Pancreas (tissue), 10 donors: ENCODE data around the gene FBL. TPM values are rescaled to one million over a fixed set of nuclear protein-coding genes. Genes with fewer than 3 reads are reported as not detected.
"Not testable (repeated sequence)": the region's sequence is repeated elsewhere in the genome, so short reads cannot be mapped to it uniquely, and the experiment has no call there.

Source experiments
- ATAC-seq, 4 donors: fragments of 200-7000 bp; cut with Tn5 transposase; one replicate each; pipeline versions ENCODE4 v1.8.0 to v1.9.1; 2020; ENCODE audit warnings: mild to moderate bottlenecking in 4 of 4, moderate library complexity in 4 of 4
- DNase-seq, 6 donors: peaks; one replicate each; pipeline ENCODE4 v3.0.0-alpha.2; 2020
- FAIRE-seq: peaks from 2 replicates; lab custom pipeline; 2012; peaks lifted over from hg19 to GRCh38; lab: Jason Lieb, UNC
- H3K27ac ChIP-seq, 4 donors: fragments of 200-600 bp; sonication (generic); 1 replicate in 3 of 4; 2 replicates in 1 of 4; pipeline versions ENCODE4 v1.5.0 to v1.8.0; 2020
- H3K27me3 ChIP-seq, 4 donors: fragments of 200-600 bp; one replicate each; pipeline ENCODE4 v1.8.0; 2021
- H3K36me3 ChIP-seq, 3 donors: fragments of 200-600 bp; sonication (generic) in 1 of 3; one replicate each; pipeline versions ENCODE4 v1.5.0 to v1.8.0; 2020 to 2021
- H3K4me1 ChIP-seq, 3 donors: fragments of 200-600 bp; one replicate each; pipeline ENCODE4 v1.8.0; 2021
- H3K4me3 ChIP-seq, 4 donors: fragments of 200-600 bp; sonication (generic) in 2 of 4; one replicate each; pipeline versions ENCODE4 v1.5.0 to v1.8.0; 2020 to 2021
- H3K9me3 ChIP-seq, 4 donors: fragments of 200-600 bp; one replicate each; pipeline ENCODE4 v1.8.0; 2021
- CTCF ChIP-seq, 4 donors: fragments of 200-600 bp; sonication (generic) in 3 of 4; IDR thresholded peaks; one replicate each; pipeline versions ENCODE4 v1.5.0 to v1.8.0; 2021; ENCODE audit warnings: antibody characterized with exemption in 4 of 4
- WGBS, 2 donors: extraction: QIAGEN DNeasy Blood & Tissue Kit; methylation state at CpG; one replicate each; pipeline ENCODE4 v1.1.7; 2013; 5-methylcytosine and 5-hydroxymethylcytosine counted together
- intact Hi-C, 3 donors: fragments of 100-400 bp; cut with DNase I; formaldehyde crosslinking; loops; one replicate each; pipeline versions ENCODE4 v1.11.1 to v1.14.2; 2022
- polyA plus RNA-seq, 2 donors: library from polyadenylated mRNA; stranded (reverse); fragments of 200-250 nt; gene quantifications; one replicate each; pipeline ENCODE4 v1.2.3, GENCODE V29; 2013
- total RNA-seq, 6 donors: library from RNA; stranded (reverse); fragmentation: NEBNext Ultra II Directional in 4 of 6; extraction: Animal tissue kit (Norgen Biotek cat#: 25700) in 4 of 6; gene quantifications; one replicate each; pipeline versions ENCODE4 v1.2.1 to v1.2.4, GENCODE V29; 2021 to 2023
- donor health status: healthy with polysubstance abuse.
- donor health status: DM: no; HTN: no; CAD: no; lungs with moderate emphysema.
- donor health status: DM: no; HTN: no; CAD: no.
- donor health status: control.
- donor health status: control.
- donor health status: Bipolar disorder and iron deficiency.
- donor health status: DM: yes; HTN: yes; CAD: no.
- donor health status: DM: no; HTN: no; CAD: no.
- donor health status: DM: no; HTN: no; CAD: no.
- donor health status: DM: yes; HTN: yes; CAD: no.

FBL gene
- total and polyA plus RNA-seq, 8 donors, result 86.4 to 166 (median 109) TPM

GRCh38 chr19:39816287-39817048 is 29.7 kb downstream of the FBL start:
- ATAC-seq (no peak), DNase-seq (no peak), FAIRE-seq (no peak)
- Histone ChIP-seq H3K4me3 (no peak overlapping the region), H3K36me3 (no peaks in the 10 kb centered on the region), H3K4me1 (no peaks in the 10 kb centered on the region), H3K27ac (no peak overlapping the region), H3K27me3 (no peaks in the 10 kb centered on the region), H3K9me3 (no peaks in the 10 kb centered on the region)
- WGBS, 2 donors, result 72% methylated on average over 5 of the region's 5 CpGs
- no peak for TF ChIP-seq CTCF (IDR thresholded peaks at IDR 0.05)
- intact Hi-C loops, result loop anchor here in 1 of 3 donors (5.0 kb wide), 1 partner anchor 61 kb away; no protein-coding TSS in a partner anchor

GRCh38 chr19:39814595-39814994 is 31.6 kb downstream of the FBL start:
- H3K36me3 ChIP-seq, result no peaks in the 10 kb centered on the region
- no peaks in the 10 kb centered on the region for H3K4me1 ChIP-seq
- no peaks in the 10 kb centered on the region for H3K9me3 ChIP-seq
- intact Hi-C loops, result no loop called here
- 91 to 92% methylated on average over 3 of the region's 3 CpGs for WGBS, 2 donors
- no peak overlapping the region for H3K4me3 ChIP-seq
- DNase-seq, result no peak
- FAIRE-seq, result no peak
- no peak for ATAC-seq
- H3K27ac ChIP-seq, result no peak overlapping the region
- H3K27me3 ChIP-seq, result no peaks in the 10 kb centered on the region
- no peak for TF ChIP-seq CTCF (IDR thresholded peaks at IDR 0.05)

DNA sequence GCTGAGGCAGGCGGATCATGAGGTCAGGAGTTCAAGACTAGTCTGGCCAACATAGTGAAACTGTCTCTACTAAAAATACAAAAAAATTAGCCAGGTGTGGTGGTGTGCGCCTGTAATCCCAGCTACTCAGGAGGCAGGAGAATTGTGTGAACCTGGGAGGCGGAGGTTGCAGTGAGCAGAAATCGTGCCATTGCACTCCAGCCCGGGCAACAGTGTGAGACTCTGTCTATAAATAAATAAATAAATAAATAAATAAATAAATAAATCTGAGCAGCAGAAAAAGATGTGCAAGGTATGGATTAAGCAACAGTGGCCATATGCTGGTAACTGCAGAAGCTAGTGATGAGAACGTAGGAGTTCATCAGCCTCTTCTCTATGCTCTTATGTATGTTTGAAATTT is 32.1 kb downstream of the FBL start:
- H3K27ac ChIP-seq, H3K4me3 ChIP-seq, FAIRE-seq, ATAC-seq, DNase-seq, H3K27me3 ChIP-seq, H3K36me3 ChIP-seq, H3K9me3 ChIP-seq, intact Hi-C loops, H3K4me1 ChIP-seq: not testable (repeated sequence)
- WGBS, 2 donors, result 94 to 99% methylated on average over 6 of the region's 6 CpGs

DNA sequence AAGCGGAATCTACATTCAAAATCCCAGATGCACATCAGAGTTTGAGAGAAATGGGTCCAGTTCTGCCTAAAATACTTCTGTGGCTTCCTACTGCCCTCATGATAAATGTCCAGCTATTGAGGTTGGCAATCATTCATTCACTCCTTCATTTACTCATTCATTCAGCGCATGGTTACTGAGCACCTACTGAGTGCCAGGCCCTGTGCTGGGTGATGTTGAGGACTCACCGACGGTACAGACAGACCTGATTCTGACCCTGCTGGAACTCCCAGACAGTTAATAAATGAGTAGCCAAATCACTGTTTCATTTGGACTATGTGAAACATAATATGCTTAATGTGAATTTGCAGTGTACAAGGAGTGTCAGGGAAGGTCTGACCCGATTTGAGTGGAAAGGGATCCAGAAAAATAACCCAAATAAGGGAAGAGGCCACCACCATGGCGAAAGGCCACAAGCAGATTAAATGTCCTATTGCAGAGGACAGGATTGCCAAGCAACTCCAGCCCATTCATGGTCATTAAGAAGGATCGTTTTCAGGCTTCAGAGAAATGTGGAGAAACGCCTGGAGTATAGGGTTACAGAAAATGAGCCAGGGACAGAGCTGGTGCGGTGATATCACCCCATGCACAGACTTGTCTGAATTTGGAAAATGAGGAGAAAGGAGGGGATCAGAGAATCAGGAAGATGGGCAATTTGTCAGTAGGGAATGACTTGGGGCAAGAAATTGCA is 32.8 kb downstream of the FBL start:
- H3K27me3 ChIP-seq, result no peaks in the 10 kb centered on the region
- no peak for ATAC-seq
- no peak overlapping the region for H3K4me3 ChIP-seq
- intact Hi-C loops, result no loop called here
- H3K27ac ChIP-seq, result no peak overlapping the region
- 73 to 86% methylated on average over 9 of the region's 9 CpGs for WGBS, 2 donors
- H3K36me3 ChIP-seq, result no peaks in the 10 kb centered on the region
- DNase-seq, result no peak
- no peak for TF ChIP-seq CTCF (IDR thresholded peaks at IDR 0.05)
- H3K4me1 ChIP-seq, result no peaks in the 10 kb centered on the region
- H3K9me3 ChIP-seq, result no peaks in the 10 kb centered on the region
- no peak for FAIRE-seq

GRCh38 chr19:39811064-39811463 is 35.1 kb downstream of the FBL start:
- H3K4me3 ChIP-seq, result no peak overlapping the region
- H3K9me3 ChIP-seq, result no peaks in the 10 kb centered on the region
- FAIRE-seq, result no peak
- no peak overlapping the region for H3K27ac ChIP-seq
- H3K4me1 ChIP-seq, result no peaks in the 10 kb centered on the region
- H3K36me3 ChIP-seq, result no peaks in the 10 kb centered on the region
- no peak for TF ChIP-seq CTCF (IDR thresholded peaks at IDR 0.05)
- ATAC-seq, result no peak
- no peak for DNase-seq
- WGBS, 2 donors, result 86 to 88% methylated on average over 4 of the region's 4 CpGs
- intact Hi-C loops, result no loop called here
- peaks cover 0 to 5% (median 0%) of the 10 kb centered on the region in 4 donors for H3K27me3 ChIP-seq
